H1 (cell line): ENCODE results near the gene ELP5. TPM values are rescaled to one million over a fixed set of nuclear protein-coding genes. Genes with fewer than 3 reads are reported as not detected.
A peak's percentile ranks its signal among the peaks of the same experiment; 100 is the strongest.

Experiments used
- ASH2L ChIP-seq: fragments of 200-600, 300-600 bp; sonication (generic); IDR thresholded peaks from one replicate; pipeline ENCODE4 v1.7.1; 2017; ENCODE audit warnings: low read length
- CHD1 ChIP-seq: IDR thresholded peaks from 2 replicates; pipeline ENCODE4 v1.6.1; 2012; ENCODE audit warnings: low read depth, low read length, improper control_type of control experiment
- CREB1 ChIP-seq: IDR thresholded peaks from 2 replicates; pipeline ENCODE4 v1.6.1; 2012; ENCODE audit warnings: inconsistent platforms
- RNF2 ChIP-seq: fragments of 200-900, 300-1000 bp; sonication (generic); IDR thresholded peaks from 2 replicates; pipeline ENCODE4 v1.7.1; 2016; ENCODE audit warnings: borderline replicate concordance, low read depth, mild to moderate bottlenecking, antibody characterized with exemption, low read length; ENCODE audit not compliant: poor library complexity, severe bottlenecking; ENCODE audit errors: missing control alignments
- YY1 ChIP-seq: IDR thresholded peaks from 2 replicates; pipeline ENCODE4 v1.6.1; 2011; ENCODE audit warnings: low read depth, mild to moderate bottlenecking, low read length
- polyA plus RNA-seq, 7 experiments: library from polyadenylated mRNA; depleted of rRNA in 3 of 7; stranded (reverse) in 5 of 7; unstranded in 2 of 7; fragments of >200 nt in 5 of 7; fragments of 200-250 nt in 2 of 7; gene quantifications; 1 replicate in 5 of 7; 2 replicates in 1 of 7; 4 replicates in 1 of 7; pipeline versions ENCODE4 v1.2.1 to v1.2.3, GENCODE V29; 2011 to 2013; ENCODE audit warnings: missing spikeins in 2 of 7, mixed read lengths in 2 of 7
- total RNA-seq: library from RNA; stranded (reverse); fragmentation: NEBNext Ultra II Directional; extraction: Animal tissue kit (Norgen Biotek cat#: 25700); gene quantifications from 2 replicates; pipeline ENCODE4 v1.2.1, GENCODE V29; 2021

The ELP5 gene
- total and polyA plus RNA-seq, 2 of the 8 experiments (the other 6 are each of a cell fraction or from before 2014, with no cell fraction given): 75.4 to 107 TPM

GRCh38 chr17:7280519-7281073 lies 28.6 kb downstream of the ELP5 start (continued):
- peak; percentile 71; the same call in 1 of the 2 replicates for TF ChIP-seq YY1
- TF ChIP-seq RNF2: no peak
- TF ChIP-seq CHD1: no peak
- TF ChIP-seq CREB1: peak; percentile 71
- TF ChIP-seq ASH2L: peak; percentile 60
